Measurements from ENCODE around the gene ST6GALNAC1. TPM values are rescaled to one million over a fixed set of nuclear protein-coding genes. Genes with fewer than 3 reads are reported as not detected.
"Not testable (repeated sequence)": the region's sequence is repeated elsewhere in the genome, so short reads cannot be mapped to it uniquely, and the experiment has no call there.

Gene ST6GALNAC1
- total and polyA plus RNA-seq, 5 donors from 2014 or later: 0.33 to 8.5 (median 2.6) TPM

DNA sequence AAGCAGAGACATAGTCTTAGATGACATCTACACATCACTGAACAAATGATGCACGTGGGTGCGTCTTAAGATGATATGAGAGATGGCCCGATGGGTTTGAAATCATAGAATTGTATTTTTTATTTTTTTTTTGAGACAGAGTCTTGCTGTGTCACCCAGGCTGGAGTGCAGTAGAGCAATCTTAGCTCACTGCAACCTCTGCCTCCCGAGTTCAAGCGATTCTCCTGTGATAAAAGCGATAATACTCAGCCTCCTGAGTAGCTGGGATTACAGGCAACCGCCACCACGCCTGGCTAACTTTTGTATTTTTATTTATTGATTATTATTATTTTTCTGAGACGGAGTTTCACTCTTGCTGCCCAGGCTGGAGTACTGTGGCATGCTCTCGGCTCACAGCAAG lies 5.3 kb downstream of the ST6GALNAC1 start:
- H3K27me3 ChIP-seq (ENCODE audit: control insufficient read depth, insufficient read depth, low read length): peaks cover 3% of the 10 kb centered on the region
- Mint-ChIP-seq H3K27me3 (peaks cover 13% of the 10 kb centered on the region), H3K9me3 (peaks cover 0 to 1% (median 0%) of the 10 kb centered on the region in 7 donors), H3K4me3 (no peak overlapping the region), H3K27ac (no peak overlapping the region), H3K4me1 (peaks cover under 1 to 6% (median 3%) of the 10 kb centered on the region in 4 donors), H3K36me3 (no peaks in the 10 kb centered on the region)
- peaks cover under 1% of the 10 kb centered on the region for H3K4me1 ChIP-seq (ENCODE audit: control insufficient read depth, insufficient read depth, low read length, poor library complexity, severe bottlenecking)
- H3K27ac ChIP-seq (ENCODE audit: insufficient read depth, low read length, poor library complexity, severe bottlenecking): no peak overlapping the region
- no peak for ATAC-seq (ENCODE audit: low read depth in 2 of 2)
- no peaks in the 10 kb centered on the region for H3K9me3 ChIP-seq (ENCODE audit: control insufficient read depth in 2 of 2, low read length in 2 of 2)
- H3K36me3 ChIP-seq (ENCODE audit: control insufficient read depth, insufficient read depth, low read length): no peaks in the 10 kb centered on the region
- no peak overlapping the region for H3K4me3 ChIP-seq (ENCODE audit: low read depth, low read length)
- DNase-seq: no peak

DNA sequence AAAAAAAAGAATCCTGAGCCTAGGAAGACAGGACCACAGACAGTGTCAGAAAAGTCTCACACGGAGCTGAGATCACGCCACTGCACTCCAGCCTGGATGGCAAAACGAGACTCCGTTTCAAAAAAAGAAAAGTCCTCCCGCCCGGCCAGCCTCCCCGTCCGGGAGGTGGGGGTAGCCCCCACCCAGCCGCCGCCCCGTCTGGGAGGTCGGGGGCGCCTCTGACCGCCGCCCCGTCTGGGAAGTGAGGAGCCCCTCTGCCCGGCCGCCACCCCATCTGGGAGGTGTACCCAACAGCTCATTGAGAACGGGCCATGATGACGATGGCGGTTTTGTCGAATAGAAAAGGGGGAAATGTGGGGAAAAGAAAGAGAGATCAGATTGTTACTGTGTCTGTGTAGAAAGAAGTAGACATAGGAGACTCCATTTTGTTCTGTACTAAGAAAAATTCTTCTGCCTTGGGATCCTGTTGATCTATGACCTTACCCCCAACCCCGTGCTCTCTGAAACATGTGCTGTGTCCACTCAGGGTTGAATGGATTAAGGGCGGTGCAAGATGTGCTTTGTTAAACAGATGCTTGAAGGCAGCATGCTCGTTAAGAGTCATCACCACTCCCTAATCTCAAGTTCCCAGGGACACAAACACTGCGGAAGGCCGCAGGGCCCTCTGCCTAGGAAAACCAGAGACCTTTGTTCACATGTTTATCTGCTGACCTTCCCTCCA lies 6.9 kb downstream of the ST6GALNAC1 start:
- H3K4me1 ChIP-seq (ENCODE audit: control insufficient read depth, insufficient read depth, low read length, poor library complexity, severe bottlenecking); H3K27ac Mint-ChIP-seq; H3K27me3 ChIP-seq (ENCODE audit: control insufficient read depth, insufficient read depth, low read length); H3K36me3 Mint-ChIP-seq; H3K36me3 ChIP-seq (ENCODE audit: control insufficient read depth, insufficient read depth, low read length); H3K9me3 ChIP-seq (ENCODE audit: control insufficient read depth in 2 of 2, low read length in 2 of 2); ATAC-seq (ENCODE audit: low read depth in 2 of 2); H3K9me3 Mint-ChIP-seq; H3K4me3 Mint-ChIP-seq; DNase-seq; H3K4me3 ChIP-seq (ENCODE audit: low read depth, low read length); H3K27ac ChIP-seq (ENCODE audit: insufficient read depth, low read length, poor library complexity, severe bottlenecking): not testable (repeated sequence)
- H3K27me3 Mint-ChIP-seq: peaks cover 13% of the 10 kb centered on the region
- peaks cover 0 to 10% (median 0%) of the 10 kb centered on the region in 4 donors for H3K4me1 Mint-ChIP-seq

DNA sequence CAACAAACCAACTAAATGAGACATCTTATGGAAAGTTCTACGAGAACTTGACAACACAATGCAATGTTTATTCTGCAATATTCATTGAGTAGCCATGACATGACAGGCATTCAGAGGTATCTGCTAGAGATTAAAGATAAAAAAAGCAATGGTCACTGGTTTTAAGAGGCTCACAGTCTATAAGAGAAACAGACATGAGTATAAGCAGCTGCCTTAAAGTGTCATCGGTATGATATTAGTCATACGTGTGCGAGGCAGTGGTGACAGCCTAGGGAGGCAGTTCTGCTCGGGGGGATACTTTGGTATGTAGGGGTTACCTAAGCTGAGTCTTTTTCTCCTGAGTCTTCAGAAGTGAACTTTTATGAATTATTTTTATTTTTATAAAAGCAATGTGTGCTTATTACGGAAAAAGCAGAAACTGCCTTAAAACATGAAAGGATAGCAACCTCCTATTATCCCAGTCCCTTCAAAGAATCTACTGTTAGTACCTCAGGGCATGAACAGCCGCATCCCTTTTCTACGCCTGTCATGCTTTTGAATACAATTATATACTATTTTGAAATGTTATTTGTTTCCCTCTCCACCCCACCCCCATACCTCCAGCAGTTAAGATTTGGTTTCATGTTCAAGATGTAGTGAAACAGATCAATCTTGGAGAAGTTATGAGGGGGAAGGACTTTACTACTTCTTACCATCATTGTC lies 7.7 kb downstream of the ST6GALNAC1 start:
- Mint-ChIP-seq H3K9me3 (no peaks in the 10 kb centered on the region), H3K27me3 (peaks cover 13% of the 10 kb centered on the region), H3K4me1 (peaks cover 0 to 13% (median 0%) of the 10 kb centered on the region in 4 donors), H3K4me3 (no peak overlapping the region), H3K36me3 (no peaks in the 10 kb centered on the region), H3K27ac (no peak overlapping the region)
- no peak overlapping the region for H3K4me3 ChIP-seq (ENCODE audit: low read depth, low read length)
- DNase-seq (no peak), ATAC-seq (ENCODE audit: low read depth in 2 of 2) (no peak)
- H3K36me3 ChIP-seq (ENCODE audit: control insufficient read depth, insufficient read depth, low read length): no peaks in the 10 kb centered on the region
- no peak overlapping the region for H3K27ac ChIP-seq (ENCODE audit: insufficient read depth, low read length, poor library complexity, severe bottlenecking)
- no peaks in the 10 kb centered on the region for H3K9me3 ChIP-seq (ENCODE audit: control insufficient read depth in 2 of 2, low read length in 2 of 2)
- no peaks in the 10 kb centered on the region for H3K4me1 ChIP-seq (ENCODE audit: control insufficient read depth, insufficient read depth, low read length, poor library complexity, severe bottlenecking)
- H3K27me3 ChIP-seq (ENCODE audit: control insufficient read depth, insufficient read depth, low read length): no peaks in the 10 kb centered on the region

DNA sequence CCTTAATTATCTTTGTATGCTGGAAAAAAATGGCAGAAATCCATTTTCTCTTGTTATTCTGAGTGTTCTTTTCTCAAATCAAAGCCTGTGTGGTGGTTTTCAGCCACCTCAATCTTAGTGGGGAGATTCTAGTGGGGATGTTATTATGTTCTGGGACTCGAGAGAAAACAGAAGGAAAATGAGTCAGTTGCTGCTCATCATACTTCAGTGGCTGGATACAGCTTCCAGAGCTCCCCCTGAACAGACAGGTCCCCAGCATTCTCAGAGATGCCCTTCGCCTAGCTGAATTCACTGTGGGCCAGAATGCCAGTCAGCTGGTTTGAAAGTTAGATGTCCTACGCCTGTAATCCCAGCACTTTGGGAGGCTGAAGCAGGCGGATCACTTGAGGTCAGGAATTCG lies 8.5 kb downstream of the ST6GALNAC1 start:
- H3K4me3 Mint-ChIP-seq: no peak overlapping the region
- Histone ChIP-seq H3K9me3 (ENCODE audit: control insufficient read depth in 2 of 2, low read length in 2 of 2) (no peaks in the 10 kb centered on the region), H3K4me3 (ENCODE audit: low read depth, low read length) (no peak overlapping the region), H3K27ac (ENCODE audit: insufficient read depth, low read length, poor library complexity, severe bottlenecking) (no peak overlapping the region), H3K4me1 (ENCODE audit: control insufficient read depth, insufficient read depth, low read length, poor library complexity, severe bottlenecking) (no peaks in the 10 kb centered on the region), H3K36me3 (ENCODE audit: control insufficient read depth, insufficient read depth, low read length) (no peaks in the 10 kb centered on the region), H3K27me3 (ENCODE audit: control insufficient read depth, insufficient read depth, low read length) (no peaks in the 10 kb centered on the region)
- H3K9me3 Mint-ChIP-seq: no peaks in the 10 kb centered on the region
- no peaks in the 10 kb centered on the region for H3K36me3 Mint-ChIP-seq
- peaks cover 0 to 13% (median 0%) of the 10 kb centered on the region in 4 donors for H3K4me1 Mint-ChIP-seq
- DNase-seq (no peak), ATAC-seq (ENCODE audit: low read depth in 2 of 2) (no peak)
- no peak overlapping the region for H3K27ac Mint-ChIP-seq
- peaks cover 13% of the 10 kb centered on the region for H3K27me3 Mint-ChIP-seq

DNA sequence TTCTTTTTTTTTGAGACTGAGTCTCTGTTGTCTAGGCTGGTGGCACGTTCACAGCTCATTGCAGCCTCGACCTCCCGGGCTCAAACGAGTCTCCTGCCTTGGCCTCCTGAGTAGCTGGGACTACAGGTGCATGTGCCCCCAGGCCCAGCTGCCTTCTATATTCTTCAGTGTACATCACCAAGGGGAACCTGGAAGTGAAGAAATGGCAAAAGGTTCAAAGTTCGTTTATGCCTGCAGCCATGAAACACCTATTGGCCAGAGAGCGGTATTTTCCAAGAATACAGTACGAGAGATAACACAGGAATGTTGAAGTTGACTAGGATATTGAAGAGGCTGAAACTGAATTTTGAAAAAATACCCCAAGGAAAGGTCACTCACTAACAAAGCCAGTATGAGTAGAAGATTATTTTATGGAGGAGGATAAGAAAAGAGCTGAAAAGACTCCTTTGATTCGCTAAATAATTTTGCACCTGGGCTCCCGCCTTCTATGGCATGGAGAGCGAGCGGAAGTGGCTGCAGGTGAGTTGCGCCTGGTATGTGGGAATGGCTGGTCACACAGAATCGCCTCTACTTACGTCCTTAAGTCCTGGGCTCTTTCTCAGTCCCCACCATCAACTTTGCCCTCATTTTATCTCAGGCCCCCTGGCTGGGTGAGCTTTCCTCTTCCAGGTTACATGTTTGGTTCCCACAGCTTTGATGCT lies 9.8 kb downstream of the ST6GALNAC1 start:
- no peak overlapping the region for H3K27ac ChIP-seq (ENCODE audit: insufficient read depth, low read length, poor library complexity, severe bottlenecking)
- H3K36me3 Mint-ChIP-seq: no peaks in the 10 kb centered on the region

DNA sequence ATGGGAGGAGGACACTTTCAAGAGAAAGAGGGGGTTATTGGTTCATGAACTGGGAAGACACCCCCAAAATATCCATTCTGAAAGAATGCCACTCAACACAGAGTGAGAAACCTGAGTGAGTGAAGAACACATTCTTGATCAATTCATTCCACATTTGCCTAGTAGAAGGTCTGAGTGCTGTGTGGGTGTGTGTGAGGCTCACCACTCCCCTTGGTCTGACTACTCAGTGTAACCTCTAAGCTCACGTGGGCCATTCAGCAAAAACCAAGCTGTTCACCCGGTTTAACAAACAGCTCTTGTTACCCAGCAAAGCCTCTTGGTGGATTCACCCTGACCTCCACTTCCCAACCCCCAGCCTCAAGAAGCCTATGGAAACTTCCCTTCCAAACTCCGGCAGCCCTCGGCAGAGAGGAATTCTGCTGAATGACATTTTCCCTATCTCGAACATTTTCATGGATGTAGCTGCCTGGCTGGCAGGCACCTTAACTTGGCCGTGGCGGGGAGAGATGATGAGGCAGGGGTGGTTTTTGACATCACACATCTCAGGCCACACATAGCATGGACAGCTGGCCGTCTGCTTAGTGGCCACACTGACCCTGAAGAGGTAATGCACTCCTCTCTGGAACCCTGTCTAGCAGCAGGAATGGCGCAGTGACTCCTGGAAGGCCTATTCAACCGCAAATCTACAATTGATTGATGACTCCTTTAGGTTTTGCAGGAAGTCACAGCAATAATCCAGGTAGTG lies 11.6 kb downstream of the ST6GALNAC1 start:
- DNase-seq: peak in 1 of 3 donors; percentile 35
- H3K4me3 Mint-ChIP-seq: no peak overlapping the region

More for the DNA sequence above, 9.8 kb downstream of the ST6GALNAC1 start:
- DNase-seq (no peak), ATAC-seq (ENCODE audit: low read depth in 2 of 2) (no peak)
- Mint-ChIP-seq H3K27me3 (peaks cover 12% of the 10 kb centered on the region), H3K4me3 (no peak overlapping the region), H3K4me1 (peaks cover 0 to 13% (median 0%) of the 10 kb centered on the region in 4 donors), H3K9me3 (no peaks in the 10 kb centered on the region), H3K27ac (peak overlapping the region in 1 of 3 donors; percentile 34)
- no peaks in the 10 kb centered on the region for H3K9me3 ChIP-seq (ENCODE audit: control insufficient read depth in 2 of 2, low read length in 2 of 2)
- H3K4me1 ChIP-seq (ENCODE audit: control insufficient read depth, insufficient read depth, low read length, poor library complexity, severe bottlenecking): no peaks in the 10 kb centered on the region
- H3K36me3 ChIP-seq (ENCODE audit: control insufficient read depth, insufficient read depth, low read length): no peaks in the 10 kb centered on the region
- no peaks in the 10 kb centered on the region for H3K27me3 ChIP-seq (ENCODE audit: control insufficient read depth, insufficient read depth, low read length)
- no peak overlapping the region for H3K4me3 ChIP-seq (ENCODE audit: low read depth, low read length)

DNA sequence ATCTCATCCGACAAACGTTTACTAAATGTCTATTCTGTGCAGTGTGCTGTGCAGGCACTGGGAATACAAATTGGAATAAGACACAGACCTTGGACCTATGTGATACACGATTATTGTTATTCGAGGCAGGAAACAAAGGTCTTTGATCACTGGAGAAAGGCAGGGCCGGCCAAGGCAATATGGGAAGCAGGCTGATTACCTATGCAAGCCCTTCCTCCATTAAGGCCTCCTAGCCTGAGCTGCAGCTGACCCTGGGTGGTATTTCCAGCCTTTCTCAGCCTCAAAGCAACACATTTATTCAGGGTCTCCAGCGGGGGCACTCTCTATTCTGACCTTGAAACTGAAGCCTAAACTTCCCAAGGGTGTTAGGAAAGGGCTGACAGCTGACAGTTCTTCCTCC lies 13.4 kb downstream of the ST6GALNAC1 start:
- no peak for ATAC-seq (ENCODE audit: low read depth in 2 of 2)
- DNase-seq: no peak
- Histone ChIP-seq H3K4me3 (ENCODE audit: low read depth, low read length) (no peak overlapping the region), H3K4me1 (ENCODE audit: control insufficient read depth, insufficient read depth, low read length, poor library complexity, severe bottlenecking) (no peaks in the 10 kb centered on the region), H3K36me3 (ENCODE audit: control insufficient read depth, insufficient read depth, low read length) (no peaks in the 10 kb centered on the region), H3K27ac (ENCODE audit: insufficient read depth, low read length, poor library complexity, severe bottlenecking) (no peak overlapping the region), H3K9me3 (ENCODE audit: control insufficient read depth in 2 of 2, low read length in 2 of 2) (no peaks in the 10 kb centered on the region), H3K27me3 (ENCODE audit: control insufficient read depth, insufficient read depth, low read length) (no peaks in the 10 kb centered on the region)
- Mint-ChIP-seq H3K4me3 (no peak overlapping the region), H3K9me3 (no peaks in the 10 kb centered on the region), H3K4me1 (peaks cover 0 to 13% (median 0%) of the 10 kb centered on the region in 4 donors), H3K27ac (no peak overlapping the region), H3K36me3 (no peaks in the 10 kb centered on the region), H3K27me3 (peaks cover 4% of the 10 kb centered on the region)

More for the DNA sequence above, 11.6 kb downstream of the ST6GALNAC1 start:
- H3K4me1 Mint-ChIP-seq: peaks cover 0 to 13% (median 0%) of the 10 kb centered on the region in 4 donors
- no peak for ATAC-seq (ENCODE audit: low read depth in 2 of 2)
- H3K27ac Mint-ChIP-seq: peak overlapping the region in 1 of 3 donors; percentile 51
- no peaks in the 10 kb centered on the region for H3K36me3 ChIP-seq (ENCODE audit: control insufficient read depth, insufficient read depth, low read length)
- H3K9me3 ChIP-seq (ENCODE audit: control insufficient read depth in 2 of 2, low read length in 2 of 2): no peaks in the 10 kb centered on the region
- H3K4me1 ChIP-seq (ENCODE audit: control insufficient read depth, insufficient read depth, low read length, poor library complexity, severe bottlenecking): no peaks in the 10 kb centered on the region
- H3K36me3 Mint-ChIP-seq: no peaks in the 10 kb centered on the region
- H3K27ac ChIP-seq (ENCODE audit: insufficient read depth, low read length, poor library complexity, severe bottlenecking): no peak overlapping the region
- H3K27me3 ChIP-seq (ENCODE audit: control insufficient read depth, insufficient read depth, low read length): no peaks in the 10 kb centered on the region
- H3K27me3 Mint-ChIP-seq: peaks cover 8% of the 10 kb centered on the region
- H3K4me3 ChIP-seq (ENCODE audit: low read depth, low read length): no peak overlapping the region
- no peaks in the 10 kb centered on the region for H3K9me3 Mint-ChIP-seq

Data from CD4-positive, CD25-positive, alpha-beta regulatory T cell (primary cell).